ENCODE data around the gene FRMD4A. TPM values are rescaled to one million over a fixed set of nuclear protein-coding genes. Genes with fewer than 3 reads are reported as not detected.

Gene FRMD4A
- total RNA-seq, result under 1 TPM; 0.35 to 0.50 TPM

DNA sequence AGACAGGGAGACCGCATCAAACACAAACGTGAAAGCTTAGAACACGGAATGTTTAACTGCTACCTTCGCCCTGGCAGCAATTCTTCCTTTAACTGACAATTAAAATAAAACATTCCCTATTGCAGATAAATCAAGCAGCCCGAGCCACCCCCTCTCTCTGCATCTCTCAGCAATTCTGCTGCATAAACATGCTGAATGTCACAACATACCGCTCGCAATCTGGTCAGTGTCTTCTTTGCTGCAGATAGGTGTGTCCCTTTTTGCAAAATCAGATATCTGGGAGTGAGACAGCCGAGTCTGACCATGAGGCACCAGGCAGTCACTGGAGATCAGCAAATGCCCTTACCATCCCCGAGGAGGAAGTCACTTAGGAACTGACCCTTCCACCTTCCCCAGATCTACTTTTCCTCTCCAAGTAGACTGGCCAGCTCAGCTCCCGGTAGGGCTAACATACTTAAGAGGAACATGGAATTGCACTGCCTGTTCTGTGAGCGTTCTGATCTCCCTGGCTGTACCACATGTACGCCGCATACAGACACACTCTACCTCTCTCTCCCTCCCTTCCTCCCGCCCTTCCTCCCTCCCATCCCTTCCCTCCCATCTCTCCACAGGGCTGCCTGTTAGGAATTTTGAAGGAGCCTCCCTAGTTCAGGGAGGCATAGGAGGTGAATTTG is at the start of gene FRMD4A:
TSS of gene FRMD4A (minus strand) at position 537 of the 674 bp plus-strand sequence.
- no peak for DNase-seq
- H3K4me1 Mint-ChIP-seq (ENCODE audit: low read depth), result no peaks in the 10 kb centered on the region
- ATAC-seq (replicated peaks in 1 of 2), result no peak
- no peaks in the 10 kb centered on the region for H3K36me3 Mint-ChIP-seq (ENCODE audit: insufficient read depth in 2 of 2)
- H3K4me3 Mint-ChIP-seq, result no peak within 1 kb of the TSS
- H3K27ac Mint-ChIP-seq, result no peak within 1 kb of the TSS
- peaks cover 67% of the 10 kb centered on the region for H3K27me3 Mint-ChIP-seq (ENCODE audit: low read depth)
- H3K9me3 Mint-ChIP-seq, result no peaks in the 10 kb centered on the region

DNA sequence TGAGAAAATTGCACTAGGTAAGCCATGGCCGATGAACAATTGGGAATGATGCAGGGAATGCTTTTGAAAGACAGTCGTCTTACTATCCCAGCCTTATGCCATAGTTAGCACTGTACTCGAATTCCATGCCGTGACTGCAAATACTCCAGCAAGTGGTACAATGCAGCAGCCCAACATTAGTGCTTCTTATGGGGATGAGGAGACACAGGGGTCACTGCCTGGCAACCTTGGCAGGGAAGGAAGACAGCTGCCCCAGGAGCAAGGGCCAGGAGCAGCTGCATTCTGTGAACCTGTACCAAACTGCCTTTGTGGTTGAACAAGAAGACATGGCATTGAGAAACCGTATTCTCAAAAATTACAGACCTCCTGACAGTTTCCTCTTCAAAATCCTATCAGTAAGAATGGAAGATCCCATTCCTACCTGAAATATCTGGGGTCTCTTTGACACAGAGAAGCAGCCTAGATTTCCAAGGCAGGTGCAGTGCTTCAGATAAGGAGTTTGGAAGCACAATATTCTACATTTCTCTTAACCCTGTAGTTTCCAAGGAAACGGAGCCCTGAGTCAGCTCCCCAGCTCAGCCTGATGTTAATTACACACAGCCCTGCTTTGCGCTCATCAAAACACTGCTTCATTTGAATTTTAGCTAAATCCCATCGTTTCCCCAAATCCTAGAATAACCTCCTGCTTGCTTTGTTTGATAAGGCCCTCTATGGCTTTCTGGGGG is 49.0 kb upstream of the FRMD4A start:
- ATAC-seq (replicated peaks in 1 of 2), result no peak
- no peak overlapping the region for H3K27ac Mint-ChIP-seq
- H3K4me3 Mint-ChIP-seq, result no peak overlapping the region
- H3K4me1 Mint-ChIP-seq (ENCODE audit: low read depth), result peaks cover 49% of the 10 kb centered on the region
- no peaks in the 10 kb centered on the region for H3K36me3 Mint-ChIP-seq (ENCODE audit: insufficient read depth in 2 of 2)
- H3K27me3 Mint-ChIP-seq (ENCODE audit: low read depth), result peaks cover 37% of the 10 kb centered on the region
- no peak for DNase-seq
- H3K9me3 Mint-ChIP-seq, result no peaks in the 10 kb centered on the region

DNA sequence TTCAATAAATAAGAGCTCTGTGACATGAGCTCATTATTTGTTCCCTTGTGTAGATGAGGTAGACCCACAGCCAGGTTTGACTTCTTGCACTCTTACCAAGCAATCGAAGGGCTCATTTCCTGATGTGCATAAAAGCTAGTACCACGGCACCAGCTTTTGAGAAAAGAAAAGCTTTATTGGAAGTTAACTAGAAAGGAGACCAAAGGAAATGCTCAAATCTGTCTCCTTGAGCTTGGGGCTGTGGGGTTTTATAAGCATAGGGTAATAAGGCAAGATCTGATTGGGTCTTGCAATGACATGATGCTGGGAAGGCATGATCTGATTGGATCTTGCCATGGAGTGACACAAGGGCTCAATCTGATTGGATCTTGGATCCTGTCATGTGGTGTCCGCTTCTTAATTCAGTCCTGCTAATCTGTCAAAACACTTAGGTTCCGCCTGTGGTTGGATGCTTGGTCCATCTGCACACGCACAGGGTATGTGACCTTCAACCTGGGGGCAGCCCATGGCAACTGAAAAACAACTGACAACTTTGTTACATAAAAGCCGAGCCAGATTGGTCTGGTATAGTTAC is 47.8 kb upstream of the FRMD4A start:
- H3K36me3 Mint-ChIP-seq (ENCODE audit: insufficient read depth in 2 of 2), result no peaks in the 10 kb centered on the region
- peaks cover 38% of the 10 kb centered on the region for H3K4me1 Mint-ChIP-seq (ENCODE audit: low read depth)
- ATAC-seq (replicated peaks in 1 of 2) (no peak), DNase-seq (no peak)
- H3K27me3 Mint-ChIP-seq (ENCODE audit: low read depth), result peaks cover 35% of the 10 kb centered on the region
- H3K9me3 Mint-ChIP-seq, result no peaks in the 10 kb centered on the region
- no peak overlapping the region for H3K4me3 Mint-ChIP-seq
- H3K27ac Mint-ChIP-seq, result no peak overlapping the region

DNA sequence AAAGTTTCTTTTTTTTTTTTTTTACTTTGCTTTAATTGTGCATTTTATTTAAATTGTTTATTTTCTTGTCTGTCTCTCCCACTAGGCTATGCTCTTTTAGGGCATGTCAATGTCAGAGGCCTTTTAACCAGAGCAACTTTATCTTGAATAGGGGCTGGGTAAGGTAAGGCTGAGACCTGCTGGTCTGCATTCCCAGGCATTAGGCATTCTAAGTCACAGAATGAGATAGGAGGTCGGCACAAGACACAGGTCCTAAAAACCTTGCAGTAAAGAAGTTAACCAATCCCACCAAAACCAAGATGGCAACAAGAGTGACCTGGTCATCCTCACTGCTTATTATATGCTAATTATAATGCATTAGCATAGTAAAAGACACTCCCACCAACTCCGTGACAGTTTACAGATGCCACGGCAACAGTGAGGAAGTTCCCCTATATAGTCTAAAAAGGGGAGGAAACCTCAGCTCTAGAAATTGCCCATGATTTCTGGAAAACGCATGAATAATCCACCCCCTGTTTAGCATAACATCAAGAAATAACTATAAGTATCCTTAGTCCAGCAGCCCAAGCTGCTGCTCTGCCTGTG is 47.0 kb upstream of the FRMD4A start:
- DNase-seq (no peak), ATAC-seq (replicated peaks in 1 of 2) (no peak)
- Mint-ChIP-seq H3K4me3 (no peak overlapping the region), H3K4me1 (ENCODE audit: low read depth) (peaks cover 32% of the 10 kb centered on the region), H3K9me3 (no peaks in the 10 kb centered on the region), H3K27ac (no peak overlapping the region), H3K36me3 (ENCODE audit: insufficient read depth in 2 of 2) (no peaks in the 10 kb centered on the region), H3K27me3 (ENCODE audit: low read depth) (peaks cover 36% of the 10 kb centered on the region)

DNA sequence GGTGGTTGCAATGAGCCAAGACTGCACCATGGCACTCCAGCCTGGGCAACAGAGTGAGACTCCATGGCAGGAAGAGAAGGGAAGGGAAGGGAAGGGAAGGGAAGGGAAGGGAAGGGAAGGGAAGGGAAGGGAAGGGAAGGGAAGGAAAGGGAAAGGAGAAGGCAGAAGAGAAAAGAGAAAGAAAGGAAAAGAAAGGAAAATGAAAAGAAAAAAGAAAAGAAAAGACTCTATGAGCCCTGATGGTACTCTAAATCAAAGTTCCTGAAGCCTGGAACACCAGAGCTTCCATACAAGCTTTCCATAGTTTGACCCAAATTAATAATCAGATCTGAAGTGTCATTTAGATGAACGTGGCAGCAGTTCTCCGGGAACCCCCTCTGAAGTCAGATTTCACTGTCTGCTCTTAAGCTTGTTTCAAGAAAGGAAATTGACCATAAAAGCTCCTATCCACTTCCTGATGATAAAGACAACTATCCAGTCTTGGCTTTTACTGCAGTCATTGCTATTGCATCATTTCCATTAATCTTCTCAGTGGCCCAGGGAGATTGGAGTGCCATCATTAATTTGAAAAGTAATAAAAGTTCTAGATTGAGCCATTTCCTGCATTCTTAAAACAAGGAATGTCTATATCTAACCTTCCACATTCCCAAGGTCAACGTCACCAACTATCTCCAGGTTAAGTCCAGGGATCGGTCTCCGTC is 44.2 kb upstream of the FRMD4A start:
- peaks cover 0 to 1% of the 10 kb centered on the region in 2 donors for H3K36me3 Mint-ChIP-seq (ENCODE audit: insufficient read depth in 2 of 2)
- H3K4me1 Mint-ChIP-seq (ENCODE audit: low read depth), result peaks cover 13% of the 10 kb centered on the region
- ATAC-seq (replicated peaks in 1 of 2), result no peak
- H3K4me3 Mint-ChIP-seq, result no peak overlapping the region
- H3K9me3 Mint-ChIP-seq, result no peaks in the 10 kb centered on the region
- no peak overlapping the region for H3K27ac Mint-ChIP-seq
- DNase-seq, result no peak
- H3K27me3 Mint-ChIP-seq (ENCODE audit: low read depth), result peaks cover 35% of the 10 kb centered on the region

DNA sequence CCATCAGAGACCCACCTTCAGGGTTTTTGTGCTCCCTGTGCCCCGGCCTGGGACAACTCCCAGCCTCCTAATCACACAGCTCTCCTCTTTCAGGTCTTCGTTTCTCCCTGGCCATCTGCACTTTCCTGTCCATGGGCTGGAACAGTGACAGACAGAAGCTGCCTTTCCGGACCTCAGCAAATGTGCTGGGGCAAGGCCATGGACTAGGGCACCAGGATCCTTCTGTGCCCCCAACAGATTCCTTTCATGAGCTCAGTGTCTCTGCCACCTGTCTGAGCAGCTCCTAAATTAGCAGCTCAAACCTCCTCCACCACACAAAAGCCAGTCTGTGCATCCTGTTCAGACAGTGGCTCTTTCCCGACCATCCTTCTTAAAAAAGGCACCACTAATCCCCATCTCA is 41.9 kb upstream of the FRMD4A start:
- peaks cover 40% of the 10 kb centered on the region for H3K27me3 Mint-ChIP-seq (ENCODE audit: low read depth)
- no peak for ATAC-seq (replicated peaks in 1 of 2)

DNA sequence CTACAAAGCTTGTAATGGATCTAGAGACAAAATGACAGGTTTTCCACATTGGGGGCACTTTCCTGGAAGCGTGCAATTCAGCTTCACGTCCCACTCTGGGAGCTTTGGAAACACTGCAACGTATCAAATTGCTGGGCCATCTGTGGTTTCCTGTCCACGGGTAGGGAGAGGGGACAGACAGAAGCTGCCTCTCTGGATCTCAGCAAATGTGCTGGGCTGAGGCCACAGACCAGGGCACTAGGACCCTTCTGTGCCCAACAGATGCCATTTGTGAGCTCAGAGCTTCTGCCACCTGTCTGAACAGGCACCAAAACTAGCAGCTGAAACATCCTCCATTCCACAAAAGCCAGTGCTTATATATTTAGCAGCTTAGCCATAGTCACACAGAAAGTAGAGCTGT is 40.9 kb upstream of the FRMD4A start:
- DNase-seq, result no peak
- H3K27me3 Mint-ChIP-seq (ENCODE audit: low read depth), result peaks cover 40% of the 10 kb centered on the region
- H3K4me1 Mint-ChIP-seq (ENCODE audit: low read depth), result peaks cover 5% of the 10 kb centered on the region
- no peak overlapping the region for H3K27ac Mint-ChIP-seq
- no peak overlapping the region for H3K4me3 Mint-ChIP-seq
- H3K36me3 Mint-ChIP-seq (ENCODE audit: insufficient read depth in 2 of 2), result peaks cover 0 to 1% of the 10 kb centered on the region in 2 donors
- no peak for ATAC-seq (replicated peaks in 1 of 2)
- H3K9me3 Mint-ChIP-seq, result no peaks in the 10 kb centered on the region

More for the DNA sequence above, 41.9 kb upstream of the FRMD4A start:
- peaks cover 0 to 1% of the 10 kb centered on the region in 2 donors for H3K36me3 Mint-ChIP-seq (ENCODE audit: insufficient read depth in 2 of 2)
- peaks cover 5% of the 10 kb centered on the region for H3K4me1 Mint-ChIP-seq (ENCODE audit: low read depth)
- no peak overlapping the region for H3K4me3 Mint-ChIP-seq
- DNase-seq, result no peak
- no peaks in the 10 kb centered on the region for H3K9me3 Mint-ChIP-seq
- H3K27ac Mint-ChIP-seq, result no peak overlapping the region

DNA sequence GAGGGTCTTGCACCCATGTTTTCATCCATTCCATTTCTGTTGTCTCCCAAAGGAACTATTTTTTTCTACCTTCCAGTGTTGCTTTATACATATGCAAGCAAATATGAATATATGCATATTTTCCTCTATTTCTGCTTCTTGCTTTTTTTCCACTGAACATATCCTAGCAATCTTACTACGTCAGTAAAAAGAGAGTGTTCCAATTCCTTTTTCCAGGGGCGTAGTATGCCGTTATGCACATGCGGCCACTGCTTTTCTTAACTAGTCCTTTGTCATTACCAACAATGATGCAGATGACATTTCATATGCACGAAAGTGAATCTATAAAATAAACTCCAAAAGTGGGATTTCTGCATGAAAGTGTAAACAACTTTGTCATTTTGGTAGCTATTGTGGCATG is 40.2 kb upstream of the FRMD4A start:
- Mint-ChIP-seq H3K27ac (no peak overlapping the region), H3K4me3 (no peak overlapping the region), H3K27me3 (ENCODE audit: low read depth) (peaks cover 35% of the 10 kb centered on the region), H3K4me1 (ENCODE audit: low read depth) (peaks cover 5% of the 10 kb centered on the region), H3K9me3 (no peaks in the 10 kb centered on the region), H3K36me3 (ENCODE audit: insufficient read depth in 2 of 2) (peaks cover 0 to 1% of the 10 kb centered on the region in 2 donors)
- no peak for DNase-seq
- ATAC-seq (replicated peaks in 1 of 2), result no peak

DNA sequence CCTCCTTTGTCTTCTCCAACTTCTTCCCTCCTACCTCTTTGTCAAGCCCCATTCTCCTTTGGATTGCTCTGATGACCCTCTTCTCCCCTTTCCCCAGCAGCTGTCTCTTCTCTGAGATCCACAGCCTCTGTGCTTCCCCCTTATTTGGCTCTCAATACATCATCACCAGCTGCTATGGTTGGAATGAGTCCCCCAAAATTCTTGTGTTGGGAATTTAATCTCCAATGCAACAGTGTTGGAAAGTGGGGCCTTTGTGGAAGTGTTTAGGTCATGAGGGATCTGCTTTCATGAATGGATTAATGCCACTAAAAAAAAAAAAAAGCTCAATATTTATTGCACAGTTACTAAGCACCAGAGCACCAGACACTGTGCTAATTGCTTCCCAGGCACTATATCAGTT is 39.2 kb upstream of the FRMD4A start:
- no peak overlapping the region for H3K27ac Mint-ChIP-seq
- peaks cover under 1% of the 10 kb centered on the region for H3K4me1 Mint-ChIP-seq (ENCODE audit: low read depth)
- no peak overlapping the region for H3K4me3 Mint-ChIP-seq

DNA sequence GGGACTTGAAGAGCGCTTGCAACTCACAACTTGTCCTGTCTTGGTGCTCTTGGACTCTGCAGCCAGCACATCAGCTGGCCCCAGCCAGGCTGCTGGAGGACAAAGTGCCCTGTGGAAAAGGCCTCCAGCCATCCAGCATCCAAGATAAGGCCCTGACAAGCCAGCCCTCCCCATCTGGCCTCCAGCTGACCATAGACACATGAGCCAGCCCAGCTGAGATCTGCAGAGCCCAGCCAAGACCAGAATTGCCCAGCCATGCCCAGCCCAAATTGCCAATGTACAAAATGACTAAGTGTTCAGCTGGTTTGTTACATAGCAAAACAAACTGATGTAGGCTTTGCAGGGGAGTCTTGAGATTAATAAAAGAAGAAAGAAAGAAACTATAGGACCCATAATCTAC is 36.0 kb upstream of the FRMD4A start:
- H3K9me3 Mint-ChIP-seq, result no peaks in the 10 kb centered on the region
- DNase-seq (no peak), ATAC-seq (replicated peaks in 1 of 2) (no peak)
- H3K4me1 Mint-ChIP-seq (ENCODE audit: low read depth), result peaks cover 6% of the 10 kb centered on the region
- H3K27ac Mint-ChIP-seq, result no peak overlapping the region
- peaks cover 0 to 1% of the 10 kb centered on the region in 2 donors for H3K36me3 Mint-ChIP-seq (ENCODE audit: insufficient read depth in 2 of 2)
- H3K27me3 Mint-ChIP-seq (ENCODE audit: low read depth), result peaks cover 28% of the 10 kb centered on the region
- no peak overlapping the region for H3K4me3 Mint-ChIP-seq

More for the DNA sequence above, 39.2 kb upstream of the FRMD4A start:
- ATAC-seq (replicated peaks in 1 of 2) (no peak), DNase-seq (no peak)
- H3K27me3 Mint-ChIP-seq (ENCODE audit: low read depth), result peaks cover 33% of the 10 kb centered on the region
- peaks cover 0 to 1% of the 10 kb centered on the region in 2 donors for H3K36me3 Mint-ChIP-seq (ENCODE audit: insufficient read depth in 2 of 2)
- no peaks in the 10 kb centered on the region for H3K9me3 Mint-ChIP-seq

DNA sequence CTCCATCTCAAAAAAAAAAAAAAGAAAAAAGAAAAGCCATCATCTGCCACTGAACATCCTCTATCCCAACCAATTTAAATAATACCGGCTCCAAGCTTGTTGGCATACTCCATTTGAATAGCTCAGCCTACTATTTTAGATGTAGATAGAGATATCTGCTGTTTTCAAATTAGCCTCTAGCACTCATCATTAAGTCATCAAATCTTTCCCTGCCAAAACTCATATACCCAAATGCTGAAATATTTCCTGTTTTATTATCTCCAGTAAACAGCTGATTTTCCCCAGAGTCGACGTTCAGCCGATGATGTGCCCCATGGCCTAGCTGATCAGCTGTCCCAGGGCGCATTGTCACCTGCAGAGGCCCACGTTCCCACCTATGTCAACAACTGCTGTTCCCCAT is 34.5 kb upstream of the FRMD4A start:
- H3K36me3 Mint-ChIP-seq (ENCODE audit: insufficient read depth in 2 of 2), result no peaks in the 10 kb centered on the region

DNA sequence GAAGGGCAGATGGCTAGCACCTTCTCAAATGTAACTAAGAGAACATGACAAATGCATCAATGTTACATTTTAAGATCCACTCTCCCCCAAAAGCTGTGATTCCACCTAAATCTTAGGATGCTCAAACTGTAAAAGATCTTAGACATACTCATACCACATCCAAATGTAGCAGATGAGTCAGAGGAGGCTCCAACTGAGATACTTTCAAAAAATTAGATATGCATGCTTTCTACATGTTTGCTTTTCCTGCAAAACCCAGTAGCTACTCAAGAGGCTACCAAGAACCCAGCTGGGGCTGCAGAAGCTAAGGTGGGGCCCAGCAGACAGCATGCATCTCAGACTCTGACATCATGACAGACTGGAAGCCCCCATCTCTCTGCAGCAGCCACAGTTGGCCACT is 31.4 kb upstream of the FRMD4A start:
- DNase-seq (no peak), ATAC-seq (replicated peaks in 1 of 2) (no peak)
- no peak overlapping the region for H3K27ac Mint-ChIP-seq
- H3K4me3 Mint-ChIP-seq, result no peak overlapping the region
- peaks cover 7% of the 10 kb centered on the region for H3K4me1 Mint-ChIP-seq (ENCODE audit: low read depth)
- H3K27me3 Mint-ChIP-seq (ENCODE audit: low read depth), result peaks cover 21% of the 10 kb centered on the region
- H3K36me3 Mint-ChIP-seq (ENCODE audit: insufficient read depth in 2 of 2), result no peaks in the 10 kb centered on the region
- H3K9me3 Mint-ChIP-seq, result no peaks in the 10 kb centered on the region

More for the DNA sequence above, 34.5 kb upstream of the FRMD4A start:
- ATAC-seq (replicated peaks in 1 of 2), result no peak
- DNase-seq, result no peak
- H3K9me3 Mint-ChIP-seq, result no peaks in the 10 kb centered on the region
- H3K4me3 Mint-ChIP-seq, result no peak overlapping the region
- H3K27me3 Mint-ChIP-seq (ENCODE audit: low read depth), result peaks cover 35% of the 10 kb centered on the region
- H3K4me1 Mint-ChIP-seq (ENCODE audit: low read depth), result peaks cover 7% of the 10 kb centered on the region
- H3K27ac Mint-ChIP-seq, result no peak overlapping the region

DNA sequence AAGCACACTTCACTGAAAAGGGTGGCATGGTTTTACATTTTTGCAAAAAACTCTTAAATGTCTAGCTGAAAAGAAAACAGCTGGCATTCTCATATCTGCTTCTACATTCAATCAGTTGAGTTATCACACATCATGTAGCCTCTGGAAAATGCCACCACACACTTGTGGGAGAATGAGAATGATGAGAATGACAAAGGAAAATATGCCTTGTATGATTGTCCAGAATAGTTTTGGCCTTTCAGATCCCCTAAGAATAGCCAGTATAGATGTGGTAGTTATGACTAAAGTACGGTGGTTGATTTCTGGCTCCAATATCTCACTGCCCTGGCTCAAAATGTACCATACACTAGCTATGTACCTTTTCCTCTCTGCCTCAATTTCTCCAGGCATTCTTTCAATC is 30.2 kb upstream of the FRMD4A start:
- no peaks in the 10 kb centered on the region for H3K36me3 Mint-ChIP-seq (ENCODE audit: insufficient read depth in 2 of 2)
- no peak for ATAC-seq (replicated peaks in 1 of 2)
- no peak overlapping the region for H3K4me3 Mint-ChIP-seq

More for the DNA sequence above, 30.2 kb upstream of the FRMD4A start:
- Mint-ChIP-seq H3K4me1 (ENCODE audit: low read depth) (peaks cover 7% of the 10 kb centered on the region), H3K9me3 (no peaks in the 10 kb centered on the region), H3K27me3 (ENCODE audit: low read depth) (peaks cover 28% of the 10 kb centered on the region), H3K27ac (no peak overlapping the region)
- no peak for DNase-seq
